HepG2 (cell line): Measurements from ENCODE around the gene UPF3A. TPM values are rescaled to one million over a fixed set of nuclear protein-coding genes. Genes with fewer than 3 reads are reported as not detected.
A peak's percentile ranks its signal among the peaks of the same experiment; 100 is the strongest.

Experiments used
- CENPT ChIP-seq: sonication (generic); formaldehyde crosslinking; IDR thresholded peaks from 2 replicates; pipeline ENCODE4 v1.8.0; 2022; ENCODE audit warnings: low read depth, mild to moderate bottlenecking, moderate library complexity, missing genetic modification reagents
- FOXA1 ChIP-seq, 2 experiments: fragments of 450-650 bp in 1 of 2; sonication (generic) in 1 of 2; formaldehyde crosslinking in 1 of 2; IDR thresholded peaks; 2 replicates each; pipeline versions ENCODE4 v1.4.0 to v1.6.1; 2016 to 2020; ENCODE audit warnings: missing genetic modification reagents in 1 of 2
- HINFP ChIP-seq: sonication (generic); formaldehyde crosslinking; IDR thresholded peaks from 2 replicates; pipeline ENCODE4 v1.4.0; 2020; ENCODE audit warnings: low read depth, mild to moderate bottlenecking, missing genetic modification reagents
- HOXA9 ChIP-seq: sonication (generic); formaldehyde crosslinking; IDR thresholded peaks from 2 replicates; pipeline ENCODE4 v1.8.1; 2022; ENCODE audit warnings: missing genetic modification reagents, mild to moderate bottlenecking, moderate library complexity, borderline replicate concordance
- HOXD1 ChIP-seq: sonication (generic); formaldehyde crosslinking; IDR thresholded peaks from 2 replicates; pipeline ENCODE4 v1.5.0; 2020; ENCODE audit warnings: missing genetic modification reagents
- IKZF1 ChIP-seq: fragments of 450-650 bp; IDR thresholded peaks from 2 replicates; pipeline ENCODE4 v1.7.1; 2016
- KLF11 ChIP-seq: IDR thresholded peaks from 2 replicates; pipeline ENCODE4 v1.6.1; 2016; ENCODE audit warnings: missing compliant biosample characterization
- MIXL1 ChIP-seq: IDR thresholded peaks from 2 replicates; pipeline ENCODE4 v1.6.1; 2016
- NR1H2 ChIP-seq: sonication (generic); formaldehyde crosslinking; IDR thresholded peaks from 2 replicates; pipeline ENCODE4 v1.8.1; 2022; ENCODE audit warnings: low read depth, missing genetic modification reagents, borderline replicate concordance
- POLR2AphosphoS5 ChIP-seq: IDR thresholded peaks from 2 replicates; pipeline ENCODE4 v1.6.1; 2012; ENCODE audit warnings: low read depth, low read length
- SAP130 ChIP-seq: IDR thresholded peaks from 2 replicates; pipeline ENCODE4 v1.6.1; 2016; ENCODE audit warnings: low read depth
- UBTF ChIP-seq: sonication (generic); formaldehyde crosslinking; IDR thresholded peaks from 2 replicates; pipeline ENCODE4 v1.4.0; 2020; ENCODE audit warnings: mild to moderate bottlenecking, missing genetic modification reagents
- ZC3H4 ChIP-seq: sonication (generic); formaldehyde crosslinking; IDR thresholded peaks from 2 replicates; pipeline ENCODE4 v1.4.0; 2020; ENCODE audit warnings: missing genetic modification reagents, borderline replicate concordance
- ZIK1 ChIP-seq: sonication (generic); formaldehyde crosslinking; IDR thresholded peaks from 2 replicates; pipeline ENCODE4 v1.5.0; 2020; ENCODE audit warnings: mild to moderate bottlenecking, low read depth, missing genetic modification reagents, borderline replicate concordance
- ZKSCAN1 ChIP-seq: fragments of 150-350 bp; IDR thresholded peaks from 2 replicates; pipeline ENCODE4 v1.6.1; 2014; ENCODE audit warnings: low read length
- ZMAT3 ChIP-seq: sonication (generic); formaldehyde crosslinking; conservative IDR thresholded peaks from 2 replicates; pipeline ENCODE4 v1.7.0; 2021; ENCODE audit warnings: missing genetic modification reagents
- ZNF629 ChIP-seq: sonication (generic); formaldehyde crosslinking; conservative IDR thresholded peaks from 2 replicates; pipeline ENCODE4 v1.5.0; 2020; ENCODE audit warnings: missing genetic modification reagents
- ZNF740 ChIP-seq: sonication (generic); formaldehyde crosslinking; IDR thresholded peaks from 2 replicates; pipeline ENCODE4 v1.4.0; 2020; ENCODE audit warnings: missing genetic modification reagents
- polyA plus RNA-seq, 8 experiments: library from polyadenylated mRNA; depleted of rRNA in 3 of 8; stranded (reverse) in 7 of 8; unstranded in 1 of 8; fragments of >200 nt; fragmentation: Illumina TruSeq in 4 of 8; extraction: Trizol in 4 of 8; gene quantifications; 2 replicates each; pipeline versions ENCODE4 v1.2.1 to v1.2.3, GENCODE V29; 2011 to 2016; ENCODE audit warnings: low read depth in 4 of 8, missing spikeins in 1 of 8, mixed read lengths in 1 of 8; ENCODE audit not compliant: insufficient read depth in 1 of 8
- total RNA-seq, 5 experiments: library from RNA; depleted of rRNA; stranded (reverse); fragments of >200 nt; fragmentation: Illumina TruSeq; extraction: Trizol; gene quantifications; 2 replicates each; pipeline ENCODE4 v1.2.3, GENCODE V29; 2016; ENCODE audit warnings: low read depth in 1 of 5
- TF ChIP-seq, protein P1 (sequence below): sonication (generic); formaldehyde crosslinking; IDR thresholded peaks from 2 replicates; pipeline ENCODE4 v1.4.0; 2020; ENCODE audit warnings: missing genetic modification reagents
- TF ChIP-seq, protein P2 (sequence below): sonication (generic); formaldehyde crosslinking; IDR thresholded peaks from 2 replicates; pipeline ENCODE4 v1.8.1; 2023; ENCODE audit warnings: missing genetic modification reagents, inconsistent platforms, borderline replicate concordance
- TF ChIP-seq, protein P3 (sequence below): sonication (generic); formaldehyde crosslinking; conservative IDR thresholded peaks from 2 replicates; pipeline ENCODE4 v1.4.0; 2020; ENCODE audit warnings: missing genetic modification reagents

Gene UPF3A
- total and polyA plus RNA-seq, 2 of the 13 experiments (the other 11 are each of a cell fraction or from before 2014, with no cell fraction given), result 60.2 to 63.8 TPM

GRCh38 chr13:114234645-114235421 lies 46.6 kb upstream of the UPF3A start, which contains the start of gene CDC16 (continued):
- TF ChIP-seq IKZF1 (no peak), FOXA1 (IDR thresholded peaks at IDR 0.05) (no peak), FOXA1 (CRISPR knock-in tag; IDR thresholded peaks at IDR 0.05) (peak; percentile 38; the same call in 1 of the 2 replicates), HINFP (peak; percentile 88), ZKSCAN1 (no peak), CENPT (CRISPR knock-in tag) (peak; percentile 86; the same call in 1 of the 2 replicates), UBTF (CRISPR knock-in tag) (peak; percentile 81), ZNF740 (peak; percentile 97), NR1H2 (CRISPR knock-in tag) (peak; percentile 73; the same call in 1 of the 2 replicates), KLF11 (CRISPR knock-in tag) (peak; percentile 93), ZNF629 (CRISPR knock-in tag) (0 out of 2 replicates have a peak, but pooled peaks have one; percentile 38), POLR2AphosphoS5 (peak; percentile 27; the same call in 1 of the 2 replicates), HOXA9 (CRISPR knock-in tag) (peak; percentile 78; the same call in 1 of the 2 replicates), SAP130 (peak; percentile 80), MIXL1 (CRISPR knock-in tag) (peak; percentile 74), HOXD1 (CRISPR knock-in tag) (no peak; the same call in 1 of the 2 replicates), ZIK1 (CRISPR knock-in tag) (peak; percentile 74), ZMAT3 (peak; percentile 90; the same call in 1 of the 2 replicates), ZC3H4 (CRISPR knock-in tag) (no peak)
- TF ChIP-seq, protein P1, sequence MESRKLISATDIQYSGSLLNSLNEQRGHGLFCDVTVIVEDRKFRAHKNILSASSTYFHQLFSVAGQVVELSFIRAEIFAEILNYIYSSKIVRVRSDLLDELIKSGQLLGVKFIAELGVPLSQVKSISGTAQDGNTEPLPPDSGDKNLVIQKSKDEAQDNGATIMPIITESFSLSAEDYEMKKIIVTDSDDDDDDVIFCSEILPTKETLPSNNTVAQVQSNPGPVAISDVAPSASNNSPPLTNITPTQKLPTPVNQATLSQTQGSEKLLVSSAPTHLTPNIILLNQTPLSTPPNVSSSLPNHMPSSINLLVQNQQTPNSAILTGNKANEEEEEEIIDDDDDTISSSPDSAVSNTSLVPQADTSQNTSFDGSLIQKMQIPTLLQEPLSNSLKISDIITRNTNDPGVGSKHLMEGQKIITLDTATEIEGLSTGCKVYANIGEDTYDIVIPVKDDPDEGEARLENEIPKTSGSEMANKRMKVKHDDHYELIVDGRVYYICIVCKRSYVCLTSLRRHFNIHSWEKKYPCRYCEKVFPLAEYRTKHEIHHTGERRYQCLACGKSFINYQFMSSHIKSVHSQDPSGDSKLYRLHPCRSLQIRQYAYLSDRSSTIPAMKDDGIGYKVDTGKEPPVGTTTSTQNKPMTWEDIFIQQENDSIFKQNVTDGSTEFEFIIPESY (CRISPR knock-in tag), result 0 out of 2 replicates have a peak, but pooled peaks have one; percentile 54
- TF ChIP-seq, protein P2, sequence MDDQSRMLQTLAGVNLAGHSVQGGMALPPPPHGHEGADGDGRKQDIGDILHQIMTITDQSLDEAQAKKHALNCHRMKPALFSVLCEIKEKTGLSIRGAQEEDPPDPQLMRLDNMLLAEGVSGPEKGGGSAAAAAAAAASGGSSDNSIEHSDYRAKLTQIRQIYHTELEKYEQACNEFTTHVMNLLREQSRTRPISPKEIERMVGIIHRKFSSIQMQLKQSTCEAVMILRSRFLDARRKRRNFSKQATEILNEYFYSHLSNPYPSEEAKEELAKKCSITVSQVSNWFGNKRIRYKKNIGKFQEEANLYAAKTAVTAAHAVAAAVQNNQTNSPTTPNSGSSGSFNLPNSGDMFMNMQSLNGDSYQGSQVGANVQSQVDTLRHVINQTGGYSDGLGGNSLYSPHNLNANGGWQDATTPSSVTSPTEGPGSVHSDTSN, result peak; percentile 77; the same call in 1 of the 2 replicates
- TF ChIP-seq, protein P3, sequence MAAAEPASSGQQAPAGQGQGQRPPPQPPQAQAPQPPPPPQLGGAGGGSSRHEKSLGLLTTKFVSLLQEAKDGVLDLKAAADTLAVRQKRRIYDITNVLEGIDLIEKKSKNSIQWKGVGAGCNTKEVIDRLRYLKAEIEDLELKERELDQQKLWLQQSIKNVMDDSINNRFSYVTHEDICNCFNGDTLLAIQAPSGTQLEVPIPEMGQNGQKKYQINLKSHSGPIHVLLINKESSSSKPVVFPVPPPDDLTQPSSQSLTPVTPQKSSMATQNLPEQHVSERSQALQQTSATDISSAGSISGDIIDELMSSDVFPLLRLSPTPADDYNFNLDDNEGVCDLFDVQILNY (CRISPR knock-in tag), result peak; percentile 68; the same call in 1 of the 2 replicates
